AG09319 (cell line): ENCODE results near the gene CCNB1IP1.
"Not testable (repeated sequence)": the region's sequence is repeated elsewhere in the genome, so short reads cannot be mapped to it uniquely, and the experiment has no call there.

Experiments used
- DNase-seq: peaks from one replicate; pipeline ENCODE4 v3.0.0-alpha.2; 2010; ENCODE audit warnings: low read depth; ENCODE audit errors: extremely low read depth
- CTCF ChIP-seq: IDR thresholded peaks from 2 replicates; pipeline ENCODE4 v1.5.1; 2011; ENCODE audit warnings: low read depth, mild to moderate bottlenecking, inconsistent platforms, low read length, moderate library complexity

The CCNB1IP1 gene

GRCh38 chr14:20346713-20347112 lies 13.6 kb upstream of the CCNB1IP1 start:
- no peak for TF ChIP-seq CTCF
- DNase-seq = no peak

- TF ChIP-seq CTCF = no peak
- DNase-seq = no peak
Observed at GRCh38 chr14:20345366-20345765, 12.3 kb upstream of the CCNB1IP1 start.

GRCh38 chr14:20343862-20344220 lies 10.8 kb upstream of the CCNB1IP1 start:
- DNase-seq = no peak
- TF ChIP-seq CTCF = no peak

GRCh38 chr14:20343092-20343861 lies 10.2 kb upstream of the CCNB1IP1 start, which contains the start of gene PARP2:
PARP2 (plus strand) TSS chr14:20343635; CDS start chr14:20343642, 7 bp downstream.
- DNase-seq = peak; percentile 99
- TF ChIP-seq CTCF = no peak

GRCh38 chr14:20341646-20342045 lies 8.6 kb upstream of the CCNB1IP1 start:
- no peak for DNase-seq
- no peak for TF ChIP-seq CTCF

- DNase-seq = not testable (repeated sequence)
Observed at GRCh38 chr14:20341032-20341431, 8.0 kb upstream of the CCNB1IP1 start.

GRCh38 chr14:20334017-20334416 lies 938 bp upstream of the CCNB1IP1 start:
- no peak for DNase-seq
- TF ChIP-seq CTCF = no peak

GRCh38 chr14:20333494-20333841 lies 389 bp upstream of the CCNB1IP1 start:
- DNase-seq = no peak
- no peak for TF ChIP-seq CTCF
